Measurements from ENCODE around the gene OR9A2.

OR9A2 gene

GRCh38 chr7:143027032-143027431 lies at the start of gene OR9A2:
Gene OR9A2 (minus strand): TSS chr7:143027132. CDS start chr7:143027132, 0 bp downstream.
- DNase-seq = no peak

- no peak for DNase-seq
These were observed 47.2 kb upstream of the OR9A2 start for GRCh38 chr7:143074141-143074540.

- no peak for DNase-seq
These were observed 46.6 kb upstream of the OR9A2 start for GRCh38 chr7:143073556-143073955.

GRCh38 chr7:143069912-143070500 lies 43.1 kb upstream of the OR9A2 start:
- DNase-seq = no peak

- no peak for DNase-seq
These were observed 41.5 kb upstream of the OR9A2 start for GRCh38 chr7:143068446-143068845.

GRCh38 chr7:143063741-143064140 lies 36.8 kb upstream of the OR9A2 start:
- DNase-seq = no peak

- no peak for DNase-seq
These were observed 28.8 kb upstream of the OR9A2 start for GRCh38 chr7:143055754-143056153.

- DNase-seq = no peak
These were observed 27.7 kb upstream of the OR9A2 start for GRCh38 chr7:143054621-143055020.

GRCh38 chr7:143052041-143052440 lies 25.1 kb upstream of the OR9A2 start, which contains the start of gene OR6V1:
Gene OR6V1 (plus strand): TSS chr7:143052341. CDS start chr7:143052341, 0 bp downstream.
- DNase-seq = no peak

- no peak for DNase-seq
These were observed 24.0 kb upstream of the OR9A2 start for GRCh38 chr7:143050931-143051330.

GRCh38 chr7:143049362-143049761 lies 22.4 kb upstream of the OR9A2 start:
- no peak for DNase-seq

- no peak for DNase-seq
These were observed 21.9 kb upstream of the OR9A2 start for GRCh38 chr7:143048827-143049226.

- DNase-seq = no peak
These were observed 20.4 kb upstream of the OR9A2 start for GRCh38 chr7:143047326-143047725.

GRCh38 chr7:143046426-143046851 lies 19.5 kb upstream of the OR9A2 start:
- DNase-seq = no peak

- no peak for DNase-seq
These were observed 16.5 kb upstream of the OR9A2 start for GRCh38 chr7:143043391-143043790.

- DNase-seq = no peak
These were observed 15.9 kb upstream of the OR9A2 start for GRCh38 chr7:143042790-143043271.

- DNase-seq = no peak
These were observed 15.3 kb upstream of the OR9A2 start for GRCh38 chr7:143042159-143042789.

- DNase-seq = no peak
These were observed 14.4 kb upstream of the OR9A2 start for GRCh38 chr7:143041346-143041745.

- no peak for DNase-seq
These were observed 13.3 kb upstream of the OR9A2 start for GRCh38 chr7:143040209-143040715.

GRCh38 chr7:143038635-143039034 lies 11.7 kb upstream of the OR9A2 start:
- DNase-seq = no peak

- no peak for DNase-seq
These were observed 751 bp upstream of the OR9A2 start for GRCh38 chr7:143027683-143028082.

- DNase-seq = no peak
These were observed 1.6 kb downstream of the OR9A2 start for GRCh38 chr7:143025371-143025770.

GRCh38 chr7:143023047-143023446 lies 3.9 kb downstream of the OR9A2 start:
- no peak for DNase-seq

GRCh38 chr7:143018931-143019330 lies 8.0 kb downstream of the OR9A2 start:
- DNase-seq = no peak
